RWPE1 (cell line): Measurements from ENCODE around the gene UNC45B.

Source experiments
- CTCF ChIA-PET: fragments of 350-600 bp; sonication (Branson Sonifier 250); formaldehyde crosslinking; extraction: SDS; loops from one replicate; lab custom pipeline; 2021; lab: Yijun Ruan, JAX
- POLR2A ChIA-PET: fragments of 400-600 bp; formaldehyde crosslinking; extraction: SDS; loops from one replicate; lab custom pipeline; 2020; ENCODE audit warnings: antibody characterized with exemption; ENCODE audit not compliant: low non-redundant PET; lab: Yijun Ruan, JAX
- DNase-seq: peaks from one replicate; pipeline ENCODE4 v3.0.0; 2012; ENCODE audit warnings: low spot score
- H3K27ac ChIP-seq: fragments of 450-650 bp; 2 replicates; pipeline ENCODE4 v1.5.1; 2017
- CTCF ChIP-seq: fragments of 450-650 bp; conservative IDR thresholded peaks from 2 replicates; pipeline ENCODE4 v1.5.1; 2017; ENCODE audit warnings: low read depth, mild to moderate bottlenecking

Gene UNC45B

GRCh38 chr17:35160354-35161201, 13.0 kb downstream of the UNC45B start:
- H3K27ac ChIP-seq, result no peak overlapping the region
- ChIA-PET CTCF (interaction anchor here (0.5 to 0.9 kb wide), 2 partner anchors 8 to 373 kb away, joined by 3 to 4 read pairs; no protein-coding TSS in a partner anchor), POLR2A (no interaction called here)
- no peak for TF ChIP-seq CTCF
- DNase-seq, result no peak

- no peak for DNase-seq
- POLR2A ChIA-PET, result no interaction called here
- no peak overlapping the region for H3K27ac ChIP-seq
- CTCF ChIA-PET, result interaction anchor here (0.5 kb wide), 1 partner anchor 9 kb away, joined by 3 read pairs; no protein-coding TSS in a partner anchor
- TF ChIP-seq CTCF, result no peak
Measured at GRCh38 chr17:35161281-35161761, 13.7 kb downstream of the UNC45B start.

DNA sequence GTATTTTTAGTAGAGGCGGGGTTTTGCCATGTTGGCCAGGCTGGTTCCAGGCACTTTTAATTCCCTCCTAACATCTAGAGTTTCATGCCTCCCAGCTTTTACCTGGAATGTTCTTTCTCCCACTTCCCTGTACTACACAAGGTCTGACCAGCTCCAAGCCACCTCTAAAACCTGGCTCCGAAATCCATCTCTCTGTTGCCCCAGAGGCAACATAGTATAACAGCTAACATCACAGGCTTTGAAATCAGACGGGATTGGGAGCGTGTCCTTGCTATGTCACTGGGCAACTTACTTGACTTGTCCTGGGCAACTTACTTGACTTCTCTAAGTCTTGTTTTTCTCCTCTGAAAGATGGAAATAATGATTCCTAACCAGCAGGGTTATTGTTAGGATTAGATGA, 15.1 kb downstream of the UNC45B start:
- H3K27ac ChIP-seq, result no peak overlapping the region
- POLR2A ChIA-PET, result no interaction called here
- DNase-seq, result no peak
- CTCF ChIA-PET, result no interaction called here
- no peak for TF ChIP-seq CTCF

GRCh38 chr17:35163886-35164285, 16.3 kb downstream of the UNC45B start:
- ChIA-PET POLR2A (no interaction called here), CTCF (interaction anchor here (0.7 kb wide), 2 partner anchors 75 to 667 kb away, joined by 3 read pairs; no protein-coding TSS in a partner anchor)
- no peak for DNase-seq
- TF ChIP-seq CTCF, result no peak
- H3K27ac ChIP-seq, result no peak overlapping the region

DNA sequence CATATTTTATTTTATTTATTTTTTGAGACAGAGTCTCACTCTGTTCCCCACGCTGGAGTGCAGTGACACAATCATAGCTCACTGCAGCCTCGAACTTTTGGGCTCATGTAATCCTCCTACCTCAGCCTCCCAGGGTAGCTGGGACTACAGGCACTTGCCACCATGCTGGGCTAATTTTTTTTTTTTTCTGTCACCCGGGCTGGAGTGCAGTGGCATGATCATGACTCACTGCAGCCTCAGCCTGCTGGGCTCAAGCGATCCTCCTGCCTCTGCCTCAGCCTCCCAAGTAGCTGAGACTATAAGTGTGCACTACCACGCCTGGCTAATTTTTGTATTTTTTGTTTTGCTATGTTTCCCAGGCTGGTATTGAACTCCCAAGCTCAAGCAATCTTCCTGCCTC, 17.1 kb downstream of the UNC45B start:
- CTCF ChIA-PET, result no interaction called here
- no peak overlapping the region for H3K27ac ChIP-seq
- no peak for DNase-seq
- POLR2A ChIA-PET, result interaction anchor here (0.7 kb wide), 1 partner anchor 146 kb away, joined by 3 read pairs; no protein-coding TSS in a partner anchor
- no peak for TF ChIP-seq CTCF

DNA sequence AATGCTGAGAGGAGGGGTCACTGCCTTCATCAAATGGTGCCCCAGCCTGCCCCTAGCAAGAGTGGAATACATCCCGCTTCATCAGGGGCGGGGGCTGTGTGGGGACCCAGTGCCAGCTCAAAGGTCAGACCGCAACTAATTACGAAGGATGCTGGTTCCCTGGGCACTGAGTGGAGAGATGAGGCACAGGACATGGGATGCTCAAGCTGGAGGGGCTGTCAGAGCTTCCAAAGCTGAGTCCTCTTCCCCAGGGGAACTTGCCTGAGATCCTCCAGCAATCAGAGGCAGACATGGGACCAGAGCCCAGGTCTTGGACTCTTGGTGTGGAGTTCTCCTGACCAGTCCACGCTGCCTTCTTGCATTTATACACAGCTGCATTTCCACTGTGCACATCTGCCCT, 18.9 kb downstream of the UNC45B start:
- no peak for TF ChIP-seq CTCF
- no peak for DNase-seq
- no peak overlapping the region for H3K27ac ChIP-seq
- POLR2A ChIA-PET, result interaction anchor here (0.6 kb wide), 1 partner anchor 78 kb away, joined by 3 read pairs; no protein-coding TSS in a partner anchor
- CTCF ChIA-PET, result interaction anchor here (0.6 to 1.9 kb wide), 4 partner anchors 52 to 373 kb away, joined by 3 to 7 read pairs (median 3); no protein-coding TSS in a partner anchor
